KOPT-K1 (cell line): ENCODE data around the gene SIRPG.
"Not testable (repeated sequence)": the region's sequence is repeated elsewhere in the genome, so short reads cannot be mapped to it uniquely, and the experiment has no call there.

Experiments
- H3K27ac ChIP-seq: fragments of 200-600 bp; sonication (generic); 2 replicates; pipeline ENCODE4 v1.5.1; 2016; ENCODE audit warnings: antibody characterized with exemption, mild to moderate bottlenecking, low read depth, low read length; ENCODE audit not compliant: poor library complexity, severe bottlenecking
- H3K36me3 ChIP-seq: fragments of 200-600 bp; sonication (generic); 2 replicates; pipeline ENCODE4 v1.5.1; 2017; ENCODE audit warnings: antibody characterized with exemption, mild to moderate bottlenecking, low read length, moderate library complexity; ENCODE audit not compliant: insufficient read depth
- H3K9me3 ChIP-seq: fragments of 200-600 bp; sonication (generic); 2 replicates; pipeline ENCODE4 v1.5.1; 2017; ENCODE audit warnings: antibody characterized with exemption, low read length, mild to moderate bottlenecking; ENCODE audit not compliant: insufficient read depth, poor library complexity, severe bottlenecking

Gene SIRPG

GRCh38 chr20:1661542-1662299 lies 4.1 kb upstream of the SIRPG start:
- Histone ChIP-seq H3K27ac (peak overlapping the region; percentile 12), H3K36me3 (no peaks in the 10 kb centered on the region), H3K9me3 (no peaks in the 10 kb centered on the region)

- Histone ChIP-seq H3K9me3 (no peaks in the 10 kb centered on the region), H3K36me3 (no peaks in the 10 kb centered on the region), H3K27ac (no peak overlapping the region)
Observed at GRCh38 chr20:1660246-1660645, 2.7 kb upstream of the SIRPG start.

- Histone ChIP-seq H3K27ac (peak overlapping the region; percentile 62), H3K9me3 (peaks cover 6% of the 10 kb centered on the region), H3K36me3 (no peaks in the 10 kb centered on the region)
Observed at GRCh38 chr20:1656844-1657243, 735 bp downstream of the SIRPG start.

- no peak overlapping the region for H3K27ac ChIP-seq
- H3K36me3 ChIP-seq, result no peaks in the 10 kb centered on the region
- H3K9me3 ChIP-seq, result peaks cover 6% of the 10 kb centered on the region
Observed at GRCh38 chr20:1654996-1655395, 2.6 kb downstream of the SIRPG start.

- H3K36me3 ChIP-seq, result no peaks in the 10 kb centered on the region
- H3K9me3 ChIP-seq, result peaks cover 6% of the 10 kb centered on the region
- H3K27ac ChIP-seq, result no peak overlapping the region
Observed at GRCh38 chr20:1652960-1653359, 4.6 kb downstream of the SIRPG start.

- Histone ChIP-seq H3K36me3 (no peaks in the 10 kb centered on the region), H3K9me3 (peaks cover 6% of the 10 kb centered on the region), H3K27ac (no peak overlapping the region)
Observed at GRCh38 chr20:1652104-1652503, 5.5 kb downstream of the SIRPG start.

GRCh38 chr20:1651268-1652058 lies 6.1 kb downstream of the SIRPG start:
- no peak overlapping the region for H3K27ac ChIP-seq

GRCh38 chr20:1648101-1648500 lies 9.5 kb downstream of the SIRPG start:
- peaks cover 12% of the 10 kb centered on the region for H3K9me3 ChIP-seq
- no peak overlapping the region for H3K27ac ChIP-seq
- H3K36me3 ChIP-seq, result no peaks in the 10 kb centered on the region

More at GRCh38 chr20:1651268-1652058, 6.1 kb downstream of the SIRPG start:
- no peaks in the 10 kb centered on the region for H3K36me3 ChIP-seq
- H3K9me3 ChIP-seq, result peaks cover 6% of the 10 kb centered on the region

- no peaks in the 10 kb centered on the region for H3K36me3 ChIP-seq
- H3K9me3 ChIP-seq, result peaks cover 12% of the 10 kb centered on the region
- H3K27ac ChIP-seq, result no peak overlapping the region
Observed at GRCh38 chr20:1646975-1647431, 10.6 kb downstream of the SIRPG start.

GRCh38 chr20:1644101-1644962 lies 13.2 kb downstream of the SIRPG start:
- H3K27ac ChIP-seq, result no peak overlapping the region
- peaks cover 12% of the 10 kb centered on the region for H3K9me3 ChIP-seq
- H3K36me3 ChIP-seq, result no peaks in the 10 kb centered on the region

GRCh38 chr20:1638643-1639042 lies 18.9 kb downstream of the SIRPG start:
- H3K9me3 ChIP-seq, H3K36me3 ChIP-seq, H3K27ac ChIP-seq: not testable (repeated sequence)

GRCh38 chr20:1637755-1638154 lies 19.8 kb downstream of the SIRPG start:
- no peaks in the 10 kb centered on the region for H3K36me3 ChIP-seq
- no peak overlapping the region for H3K27ac ChIP-seq
- H3K9me3 ChIP-seq, result no peaks in the 10 kb centered on the region

GRCh38 chr20:1637226-1637625 lies 20.4 kb downstream of the SIRPG start:
- no peak overlapping the region for H3K27ac ChIP-seq
- H3K9me3 ChIP-seq, result no peaks in the 10 kb centered on the region
- H3K36me3 ChIP-seq, result no peaks in the 10 kb centered on the region

GRCh38 chr20:1636621-1637020 lies 21.0 kb downstream of the SIRPG start:
- Histone ChIP-seq H3K9me3 (no peaks in the 10 kb centered on the region), H3K27ac (no peak overlapping the region), H3K36me3 (no peaks in the 10 kb centered on the region)
